NCI-H748 treated with DMSO at 0.1 percent for 48 hours (cell line): ENCODE data around the gene HADHB.
"Not testable (repeated sequence)": the region's sequence is repeated elsewhere in the genome, so short reads cannot be mapped to it uniquely, and the experiment has no call there.

Experiments
- DNase-seq: peaks from one replicate; lab custom pipeline; 2025; lab: John Stamatoyannopoulos, UW

HADHB gene

DNA sequence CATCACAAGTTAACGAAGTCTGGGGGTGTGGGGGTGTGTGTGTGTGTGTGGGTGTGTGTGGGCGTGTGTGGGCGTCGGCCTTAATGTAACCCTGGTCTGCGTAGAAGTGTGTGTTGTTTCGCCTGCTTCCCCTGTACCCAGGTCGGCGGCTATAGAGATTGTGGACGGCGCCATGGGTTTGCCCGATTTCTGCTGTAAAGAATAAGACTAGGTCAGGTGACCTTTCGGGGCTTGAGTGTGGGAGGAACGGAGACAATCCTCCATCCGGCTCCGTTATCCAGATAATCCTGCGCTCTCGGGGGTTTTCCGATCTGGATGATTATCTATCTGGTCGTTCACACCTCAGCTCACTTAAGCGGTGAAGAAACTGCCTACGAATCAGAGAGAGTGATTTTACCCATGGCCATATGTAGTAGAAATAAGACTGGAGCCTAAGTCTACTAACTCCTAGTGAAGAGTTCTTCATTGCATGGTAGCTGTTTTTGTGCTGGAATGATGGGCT, 543 bp downstream of the HADHB start:
- DNase-seq, result no peak

DNA sequence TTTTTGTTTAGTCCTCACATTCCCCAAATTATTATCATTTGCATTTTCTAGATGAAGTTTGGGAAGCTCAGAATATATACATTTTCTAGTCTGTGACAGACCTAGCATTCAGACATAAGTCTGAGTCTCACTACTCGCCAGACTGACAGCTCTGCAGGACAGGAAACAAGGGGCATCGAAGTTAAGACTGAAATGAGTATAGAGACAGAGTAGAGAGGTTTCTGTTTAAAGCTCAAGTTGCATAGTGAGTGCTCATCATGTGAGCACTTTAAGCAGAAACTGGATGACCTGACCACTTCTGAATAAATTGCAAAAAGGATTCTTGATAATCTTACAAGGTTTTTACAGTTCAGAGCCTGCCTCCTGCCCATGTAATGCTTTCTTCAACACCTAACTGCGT, 1.1 kb downstream of the HADHB start:
- no peak for DNase-seq

DNA sequence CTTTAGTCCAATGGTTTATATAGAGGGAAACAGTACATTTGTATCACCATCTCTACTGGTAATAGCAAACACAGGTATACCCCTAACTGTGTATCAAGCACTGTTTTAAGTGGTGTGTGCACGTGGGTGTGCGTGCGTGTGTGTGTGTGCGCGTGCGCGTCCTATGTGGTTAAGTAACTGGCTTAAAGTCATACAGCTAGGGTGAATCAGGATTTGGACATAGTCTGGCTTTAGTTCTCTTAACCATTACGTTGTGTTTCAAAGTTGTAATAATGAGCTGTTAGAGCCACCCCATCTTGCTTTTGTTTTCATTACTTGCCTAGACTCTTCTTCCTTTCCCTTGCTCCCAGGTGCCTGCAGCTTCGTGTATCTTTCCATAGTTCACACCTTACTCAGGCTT, 2.1 kb downstream of the HADHB start:
- DNase-seq, result no peak

DNA sequence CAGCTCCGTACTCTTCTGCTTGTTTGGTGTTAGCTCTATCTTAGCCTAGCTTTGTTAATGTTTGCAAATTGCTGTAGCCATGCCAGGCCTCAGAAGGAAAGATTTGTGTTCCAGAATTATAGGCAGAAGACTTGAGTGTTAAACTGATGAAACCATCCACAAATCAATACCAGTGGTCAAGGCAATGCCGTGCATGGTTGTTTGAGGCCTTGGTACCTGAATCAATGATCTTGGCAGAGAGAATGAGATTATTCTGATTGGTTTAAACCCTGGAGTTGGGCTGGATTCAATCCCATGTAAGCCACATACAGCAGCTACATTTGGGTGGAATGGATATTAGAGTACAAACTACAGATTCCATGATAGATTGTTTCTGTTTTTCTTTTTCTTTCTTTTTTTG, 4.9 kb downstream of the HADHB start:
- DNase-seq, result no peak

DNA sequence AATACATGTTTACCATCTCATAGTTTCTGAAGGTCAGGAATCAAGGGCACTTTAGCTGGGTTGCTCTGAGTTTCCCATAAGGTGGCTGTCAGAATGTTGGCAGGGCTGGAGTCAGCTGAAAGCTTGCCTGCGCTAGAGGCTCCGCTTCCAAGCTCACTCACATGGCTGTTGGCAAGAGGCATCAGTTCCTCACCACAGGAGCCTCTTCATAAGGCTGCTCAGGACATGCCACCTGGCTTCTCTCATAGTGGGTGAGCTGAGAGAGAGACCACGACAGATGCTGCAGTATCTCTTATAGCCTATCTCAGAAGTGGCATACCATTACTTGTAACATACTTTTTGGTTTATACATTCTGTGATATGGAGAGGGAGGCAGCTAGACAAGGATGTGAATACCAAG, 7.2 kb downstream of the HADHB start:
- no peak for DNase-seq

DNA sequence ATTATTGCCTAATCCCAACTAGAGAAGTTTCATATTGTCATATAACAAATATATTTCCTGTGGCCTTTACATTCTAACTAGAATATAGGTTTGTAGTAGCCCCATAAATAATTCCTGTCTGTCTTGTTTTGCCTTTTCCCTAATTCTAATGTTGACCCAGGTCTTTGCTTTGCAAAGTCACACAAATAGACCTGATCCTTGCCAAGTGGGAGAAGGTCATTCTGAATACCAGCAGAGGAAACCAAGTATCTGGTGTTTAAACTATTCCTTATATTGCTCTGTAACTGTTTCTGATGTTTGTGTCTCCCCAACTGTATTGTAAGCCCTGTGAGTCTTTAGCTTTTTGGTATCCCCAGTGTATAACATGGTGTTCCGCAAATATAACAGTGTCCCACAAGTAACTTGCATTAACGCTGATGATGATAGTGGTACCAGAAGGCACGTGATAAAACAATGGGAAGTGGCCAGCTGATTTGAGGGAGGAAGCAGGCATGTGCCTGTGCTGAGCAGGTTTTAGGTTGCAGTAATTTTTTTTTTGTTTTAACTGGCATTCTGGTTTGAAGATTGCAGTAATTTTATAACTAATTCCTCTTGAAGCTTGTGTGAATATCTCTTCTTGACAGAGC, 11.1 kb downstream of the HADHB start:
- no peak for DNase-seq

DNA sequence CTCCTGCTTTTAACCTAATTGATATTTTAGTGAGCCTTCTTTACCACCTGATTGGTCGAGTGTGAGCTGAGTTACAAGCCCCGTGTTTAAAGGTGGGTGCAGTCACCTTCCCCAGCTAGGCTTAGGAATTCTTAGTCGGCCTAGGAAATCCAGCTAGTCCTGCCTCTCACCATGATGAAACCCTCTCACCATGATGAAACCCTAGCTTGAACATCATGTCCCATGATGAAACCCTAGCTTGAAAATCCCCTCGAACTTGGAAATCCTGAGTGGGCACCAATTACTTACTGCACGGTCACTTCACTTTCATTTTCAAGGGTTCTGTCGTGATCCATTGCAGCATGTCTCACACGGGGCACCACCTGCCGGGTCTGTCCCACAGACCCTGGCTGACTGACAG, 14.1 kb downstream of the HADHB start:
- DNase-seq, result not testable (repeated sequence)

DNA sequence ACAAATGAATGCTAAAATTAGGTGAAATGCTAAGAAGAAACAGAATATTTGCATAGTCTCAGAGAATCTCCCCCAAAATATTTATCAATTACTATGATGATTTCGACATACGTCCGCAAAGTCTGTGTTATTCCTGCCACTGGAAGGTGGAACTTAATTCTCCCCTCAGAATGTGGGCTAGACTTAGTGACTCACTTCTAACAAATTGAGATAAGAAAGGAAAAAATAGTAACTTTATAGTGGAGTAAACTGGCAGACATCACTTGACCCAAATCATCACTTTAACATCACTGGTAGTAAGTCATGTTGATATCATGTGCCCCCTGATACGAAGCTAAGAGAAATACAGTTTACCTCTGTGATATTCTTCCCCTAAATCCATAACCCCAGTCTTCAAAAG, 23.5 kb downstream of the HADHB start:
- DNase-seq, result no peak

DNA sequence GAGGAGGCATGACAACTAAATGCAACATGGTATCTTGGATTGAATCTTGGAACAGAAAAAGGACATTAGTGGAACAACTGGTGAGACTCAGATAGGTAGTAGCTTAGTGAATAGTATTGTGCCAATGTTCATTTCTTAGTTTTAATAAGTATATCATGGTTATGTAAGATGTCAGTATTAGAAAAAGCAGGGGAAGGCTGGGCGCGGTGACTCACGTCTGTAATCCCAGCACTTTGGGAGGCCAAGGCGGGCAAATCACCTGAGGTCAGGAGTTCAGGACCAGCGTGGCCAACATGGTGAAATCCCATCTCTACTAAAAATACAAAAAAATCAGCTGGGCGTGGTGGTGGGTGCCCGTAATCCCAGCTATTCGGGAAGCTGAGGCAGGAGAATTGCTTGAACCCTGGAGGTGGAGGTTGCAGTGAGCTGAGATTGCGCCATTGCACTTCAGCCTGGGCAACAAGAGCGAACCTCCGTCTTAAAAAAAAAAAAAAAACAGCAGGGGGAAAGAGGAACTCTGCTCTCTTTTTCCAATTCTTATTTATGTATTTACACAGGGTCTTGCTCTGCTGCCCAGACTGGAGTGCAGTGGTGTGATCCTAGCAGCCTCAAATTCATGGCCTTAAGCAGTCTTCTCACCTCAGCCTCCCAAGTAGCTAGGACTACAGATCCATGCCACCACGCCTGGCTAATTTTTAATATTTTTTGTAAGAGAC, 24.1 kb downstream of the HADHB start:
- DNase-seq, result not testable (repeated sequence)

DNA sequence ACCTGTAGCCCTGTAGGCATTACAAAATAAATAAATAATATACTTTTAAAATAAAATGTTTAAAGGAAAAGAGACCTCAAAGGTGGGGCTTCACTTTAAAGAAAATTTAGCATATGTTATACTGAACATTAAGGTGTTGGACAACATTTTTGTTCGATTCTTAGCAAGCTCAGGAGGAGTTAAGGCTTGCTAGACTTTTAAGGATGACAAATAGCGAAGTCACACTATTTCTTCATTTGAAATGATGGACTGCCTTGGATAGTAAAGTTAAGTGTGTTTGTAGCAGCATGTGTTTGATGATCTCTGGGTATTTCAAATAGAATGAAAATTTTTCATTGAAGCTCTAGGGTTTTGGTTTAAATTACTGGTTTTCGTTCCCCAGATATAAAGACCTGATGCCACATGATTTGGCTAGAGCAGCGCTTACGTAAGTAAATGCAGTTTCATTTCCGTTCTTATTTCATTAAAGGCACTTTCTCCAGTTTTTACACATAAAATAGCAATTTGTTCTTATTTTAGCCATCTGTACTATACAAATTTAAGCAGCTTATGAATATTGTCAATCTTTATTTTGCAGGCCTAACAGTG, 24.9 kb downstream of the HADHB start:
- no peak for DNase-seq

DNA sequence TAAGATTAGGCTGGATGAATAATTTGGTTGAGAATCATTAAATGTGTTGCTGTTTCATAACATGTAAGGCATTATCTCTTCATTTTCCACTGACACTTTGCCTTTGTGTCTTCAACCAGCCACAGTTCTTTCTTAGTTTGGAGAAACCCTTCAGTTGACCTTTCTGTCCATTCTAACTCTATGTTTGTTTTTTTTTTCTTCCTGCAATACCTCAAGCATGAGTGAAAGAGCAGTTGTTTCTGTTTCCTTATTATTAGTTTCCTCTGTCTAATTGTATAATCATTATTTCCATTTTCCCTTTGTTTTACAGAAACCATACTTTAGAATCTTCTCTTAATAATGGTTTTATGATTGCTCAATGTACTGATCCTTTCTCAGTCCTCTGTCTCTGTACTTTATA, 25.6 kb downstream of the HADHB start:
- no peak for DNase-seq

DNA sequence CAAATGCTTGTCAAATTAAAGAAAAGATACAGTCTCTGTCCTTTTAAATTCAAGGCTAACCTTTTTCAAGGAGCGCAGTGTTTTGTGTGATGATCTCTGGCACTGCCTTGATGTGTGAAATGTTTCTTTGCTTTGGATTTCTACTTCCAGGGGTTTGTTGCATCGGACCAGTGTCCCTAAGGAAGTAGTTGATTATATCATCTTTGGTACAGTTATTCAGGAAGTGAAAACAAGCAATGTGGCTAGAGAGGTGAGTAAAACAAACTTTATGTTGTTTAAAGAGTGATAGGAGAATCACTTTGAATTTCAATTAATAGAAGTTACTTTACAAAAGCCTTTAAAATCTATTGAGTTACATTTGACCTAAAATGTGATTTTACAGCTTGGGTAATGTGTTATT, 28.8 kb downstream of the HADHB start:
- no peak for DNase-seq

DNA sequence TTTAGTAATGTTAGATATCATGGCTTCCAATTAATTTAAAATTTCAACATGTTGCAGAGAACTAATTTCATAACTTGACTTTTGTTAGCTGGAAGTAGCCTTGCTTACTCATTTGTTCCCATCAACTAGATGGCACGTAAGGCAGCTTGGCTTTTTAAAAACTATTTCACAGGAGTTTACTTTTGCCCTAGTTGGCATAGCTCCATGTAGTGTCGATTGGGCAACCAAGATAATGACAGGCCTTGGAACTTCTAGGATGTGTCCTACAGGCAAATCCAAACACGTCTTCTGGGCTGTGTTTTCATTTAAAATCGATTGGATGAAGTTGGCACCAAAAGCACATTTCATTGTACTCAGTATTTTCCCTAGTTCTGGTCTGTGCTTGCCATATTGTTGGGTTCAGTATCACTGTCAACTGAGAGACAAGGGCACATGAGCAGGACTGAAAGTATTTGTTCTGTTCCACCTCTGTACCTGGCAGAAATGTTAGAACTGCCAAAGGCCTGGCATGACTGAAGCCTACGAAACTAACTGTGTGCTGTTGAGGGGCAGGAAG, 29.4 kb downstream of the HADHB start:
- no peak for DNase-seq

DNA sequence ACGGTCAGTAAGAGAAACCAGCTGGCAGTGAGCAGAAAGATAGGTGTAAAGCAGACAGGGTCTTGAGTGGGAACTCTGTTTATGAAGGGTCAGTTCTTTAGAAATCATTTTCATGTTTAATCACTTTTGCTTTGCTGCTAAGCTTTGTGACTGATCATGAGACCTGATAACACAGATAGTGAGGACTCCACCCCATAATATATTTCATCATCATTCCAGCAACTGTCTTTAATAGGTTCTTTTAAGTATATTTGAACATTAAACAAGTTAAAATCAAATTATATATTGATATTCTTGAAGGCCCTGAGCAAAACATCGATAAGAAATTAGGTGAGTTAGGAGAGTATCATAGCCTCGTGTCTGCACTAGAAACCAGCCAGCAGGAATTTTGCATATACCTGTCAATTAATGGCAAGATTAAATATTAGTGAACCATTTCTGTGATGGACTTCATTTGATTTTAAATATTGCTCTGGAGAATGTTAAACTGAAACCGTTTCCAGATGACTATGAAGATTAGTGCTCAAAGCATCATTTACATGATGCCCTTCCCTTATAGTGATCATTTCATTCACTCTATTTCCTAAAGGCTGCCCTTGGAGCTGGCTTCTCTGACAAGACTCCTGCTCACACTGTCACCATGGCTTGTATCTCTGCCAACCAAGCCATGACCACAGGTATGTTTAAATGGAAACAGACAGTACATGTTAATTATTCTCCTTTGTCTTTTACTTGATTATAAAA, 31.9 kb downstream of the HADHB start:
- DNase-seq, result no peak

DNA sequence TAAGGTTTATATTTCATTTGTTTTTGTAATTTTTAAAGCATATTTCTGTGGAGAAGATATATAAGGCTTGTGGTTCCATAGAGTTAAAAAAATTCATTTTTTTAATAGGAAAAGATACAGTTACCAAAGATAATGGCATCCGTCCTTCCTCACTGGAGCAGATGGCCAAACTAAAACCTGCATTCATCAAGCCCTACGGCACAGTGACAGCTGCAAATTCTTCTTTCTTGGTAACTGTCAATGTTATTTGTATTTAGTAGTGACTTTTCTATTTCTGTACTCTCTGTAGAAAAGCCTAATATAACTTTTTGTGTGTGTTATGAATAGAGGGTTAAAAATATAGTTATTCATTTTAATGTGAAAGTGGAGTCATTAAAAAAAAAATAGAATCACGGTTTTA, 35.1 kb downstream of the HADHB start:
- no peak for DNase-seq

DNA sequence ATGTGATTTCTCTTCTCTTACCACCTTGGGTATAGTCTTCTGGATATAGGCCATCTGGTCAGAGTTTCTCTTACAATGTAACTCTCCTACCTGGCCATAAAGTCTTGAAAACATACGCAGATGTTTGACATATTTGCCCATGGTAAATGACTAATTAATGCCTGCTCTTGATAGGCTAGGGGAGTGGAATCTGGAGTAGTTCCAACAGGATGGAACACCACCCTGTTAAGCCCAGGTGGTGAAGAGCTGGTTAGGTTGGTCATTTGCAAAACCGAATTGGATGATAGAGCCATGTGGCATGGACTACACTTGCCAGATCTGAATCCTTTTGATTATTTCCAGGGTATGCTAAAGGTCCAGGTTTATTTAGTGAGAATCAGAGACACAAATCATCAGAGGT, 36.5 kb downstream of the HADHB start:
- DNase-seq, result no peak

DNA sequence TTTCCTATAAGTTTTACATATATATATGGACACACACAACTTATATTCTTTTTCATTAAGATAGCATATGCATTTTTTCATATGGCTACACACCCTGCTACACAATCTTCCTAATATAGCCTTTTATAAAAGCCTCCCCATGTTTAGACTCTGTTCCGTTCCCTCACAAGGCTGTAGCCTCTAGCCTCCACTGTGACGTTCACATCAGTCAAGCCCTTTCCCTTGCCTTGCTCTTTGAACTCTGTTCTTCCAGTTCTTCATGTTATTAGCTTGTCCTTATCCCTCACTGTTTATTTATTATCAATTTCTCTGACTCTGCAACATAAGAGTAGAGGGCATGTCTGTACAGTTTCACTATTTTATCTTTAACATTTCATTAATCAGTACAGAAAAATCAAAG, 38.9 kb downstream of the HADHB start:
- no peak for DNase-seq

DNA sequence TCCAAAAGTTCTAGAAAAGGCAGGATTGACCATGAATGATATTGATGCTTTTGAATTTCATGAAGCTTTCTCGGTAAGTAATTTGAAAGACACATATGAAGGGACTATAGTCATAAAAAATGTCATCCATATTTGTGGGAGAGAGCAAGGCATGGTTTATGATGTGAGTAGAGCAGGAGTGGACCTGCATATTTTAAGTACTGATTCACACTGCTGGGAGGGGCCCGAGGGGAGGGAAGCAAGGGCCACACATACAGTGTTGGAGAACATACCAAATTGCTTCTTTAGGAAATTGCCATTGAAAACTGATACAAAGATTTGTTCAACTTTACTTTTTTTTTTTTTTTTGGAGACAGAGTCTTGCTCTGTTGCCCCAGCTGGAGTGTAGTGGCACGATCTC, 39.4 kb downstream of the HADHB start:
- DNase-seq, result no peak

DNA sequence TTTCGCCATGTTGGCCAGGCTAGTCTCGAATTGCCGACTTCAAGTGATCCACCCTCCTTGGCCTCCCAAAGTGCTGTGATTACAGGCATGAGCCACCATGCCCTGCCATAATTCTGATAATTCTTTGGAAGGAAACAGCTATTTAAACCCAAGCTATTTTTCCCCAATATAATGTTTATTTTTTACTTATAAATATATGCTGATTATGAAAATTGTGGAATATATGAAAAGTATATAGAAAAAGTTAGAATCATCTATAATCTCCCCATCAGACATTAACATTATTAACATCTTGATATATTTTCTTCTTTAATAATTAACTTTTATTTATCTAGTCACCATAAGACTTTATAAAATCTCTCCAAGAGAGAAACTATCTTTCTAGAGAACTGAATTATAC, 41.2 kb downstream of the HADHB start:
- DNase-seq, result no peak

DNA sequence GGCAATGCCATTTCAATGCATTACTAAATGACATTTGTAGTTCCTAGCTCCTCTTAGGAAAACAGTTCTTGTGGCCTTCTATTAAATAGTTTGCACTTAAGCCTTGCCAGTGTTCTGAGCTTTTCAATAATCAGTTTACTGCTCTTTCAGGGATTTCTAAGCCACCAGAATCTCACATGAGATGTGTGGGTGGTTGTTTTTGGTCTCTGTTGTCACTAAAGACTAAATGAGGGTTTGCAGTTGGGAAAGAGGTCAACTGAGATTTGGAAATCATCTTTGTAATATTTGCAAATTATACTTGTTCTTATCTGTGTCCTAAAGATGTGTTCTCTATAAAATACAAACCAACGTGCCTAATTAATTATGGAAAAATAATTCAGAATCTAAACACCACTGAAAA, 45.3 kb downstream of the HADHB start:
- no peak for DNase-seq

DNA sequence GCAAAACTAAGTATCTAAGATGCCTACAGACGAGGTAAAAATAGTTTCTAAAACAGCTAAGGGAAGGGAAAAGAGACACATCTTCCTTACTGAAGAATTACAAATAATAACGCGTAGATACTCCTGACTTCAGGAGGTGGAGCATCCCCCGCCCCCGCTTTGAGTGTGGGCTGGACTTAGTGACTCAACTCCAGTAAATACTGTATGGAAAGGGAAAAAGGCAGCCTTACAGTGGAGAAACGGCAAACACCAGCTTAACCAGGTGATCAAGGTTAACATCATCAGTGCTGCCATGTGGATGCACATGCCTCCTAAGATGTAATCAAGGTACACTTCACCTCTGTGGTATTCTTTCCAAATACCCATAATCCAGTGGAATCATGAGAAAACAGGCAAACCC, 47.9 kb downstream of the HADHB start:
- DNase-seq, result no peak

DNA sequence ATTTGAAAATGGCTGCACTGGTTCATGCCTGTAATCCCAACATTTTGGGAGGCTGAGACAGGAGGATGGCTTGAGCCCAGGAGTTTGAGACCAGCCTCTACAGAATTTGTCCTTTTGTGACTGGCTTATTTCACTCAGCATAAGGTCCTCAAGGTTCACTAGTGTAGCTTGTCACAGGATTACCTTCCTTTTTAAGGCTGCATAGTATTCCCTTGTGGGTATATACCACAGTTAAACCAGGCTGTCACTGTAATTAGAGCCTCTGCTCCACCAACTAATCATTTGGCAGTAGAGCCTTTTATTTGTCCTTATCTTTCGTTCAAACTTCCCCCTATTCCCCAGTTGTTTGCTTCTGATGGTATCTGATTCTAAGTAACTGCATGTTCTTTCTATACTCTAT, 50.8 kb downstream of the HADHB start:
- no peak for DNase-seq

DNA sequence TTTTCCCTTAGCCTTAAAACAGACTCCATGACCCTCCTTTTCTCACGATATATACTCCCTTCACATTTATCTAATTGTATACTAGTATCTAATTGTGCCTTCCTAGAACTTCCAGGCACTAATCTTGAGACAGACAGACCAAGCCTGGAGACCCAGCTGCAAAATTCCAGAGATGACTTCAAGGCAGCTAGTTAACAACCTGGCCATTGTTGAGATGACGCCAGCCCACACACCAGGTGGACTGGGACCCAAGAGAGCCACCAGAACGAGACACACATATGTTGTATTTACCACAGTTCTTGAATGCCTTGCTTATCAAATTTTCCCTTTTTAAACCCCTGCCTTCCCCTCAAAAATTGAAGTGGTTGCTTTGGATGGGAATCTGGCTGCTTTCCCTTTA, 52.3 kb downstream of the HADHB start:
- DNase-seq, result no peak
